ENCODE measurements around the gene AK1.

Gene AK1

GRCh38 chr9:127903557-127904475 is 26.3 kb upstream of the AK1 start:
- H3K4me3 ChIP-seq (replicated peaks; ENCODE audit: low read depth, low read length), result no peak overlapping the region
- TF ChIP-seq CTCF (IDR thresholded peaks at IDR 0.05; ENCODE audit: low read depth, low read length, missing control alignments), result no peak
- DNase-seq (ENCODE audit: extremely low read depth, low read depth), result no peak

- peak within 1 kb of the TSS; percentile 93 for H3K4me3 ChIP-seq (replicated peaks; ENCODE audit: low read depth, low read length)
- TF ChIP-seq CTCF (IDR thresholded peaks at IDR 0.05; ENCODE audit: low read depth, low read length, missing control alignments), result no peak
- DNase-seq (ENCODE audit: extremely low read depth, low read depth), result no peak
Observed at GRCh38 chr9:127899128-127899943, 21.9 kb upstream of the AK1 start, which contains the start of gene ST6GALNAC6. ST6GALNAC6 (minus strand) TSS chr9:127899603; CDS start chr9:127897981, 1,622 bp downstream.

- TF ChIP-seq CTCF (IDR thresholded peaks at IDR 0.05; ENCODE audit: low read depth, low read length, missing control alignments), result no peak
- DNase-seq (ENCODE audit: extremely low read depth, low read depth), result no peak
- H3K4me3 ChIP-seq (replicated peaks; ENCODE audit: low read depth, low read length), result peak overlapping the region; percentile 93
Observed at GRCh38 chr9:127898433-127899127, 21.1 kb upstream of the AK1 start.

GRCh38 chr9:127897193-127897692 is 19.8 kb upstream of the AK1 start:
- DNase-seq (ENCODE audit: extremely low read depth, low read depth), result no peak
- no peak for TF ChIP-seq CTCF (IDR thresholded peaks at IDR 0.05; ENCODE audit: low read depth, low read length, missing control alignments)
- H3K4me3 ChIP-seq (replicated peaks; ENCODE audit: low read depth, low read length), result peak overlapping the region; percentile 93

- H3K4me3 ChIP-seq (replicated peaks; ENCODE audit: low read depth, low read length), result peak overlapping the region; percentile 93; the same call in 1 of the 2 replicates
- no peak for TF ChIP-seq CTCF (IDR thresholded peaks at IDR 0.05; ENCODE audit: low read depth, low read length, missing control alignments)
- no peak for DNase-seq (ENCODE audit: extremely low read depth, low read depth)
Observed at GRCh38 chr9:127896395-127897192, 19.1 kb upstream of the AK1 start.

Data from HFF-Myc (cell line).